Measurements from ENCODE around the gene SUB1.

DNA sequence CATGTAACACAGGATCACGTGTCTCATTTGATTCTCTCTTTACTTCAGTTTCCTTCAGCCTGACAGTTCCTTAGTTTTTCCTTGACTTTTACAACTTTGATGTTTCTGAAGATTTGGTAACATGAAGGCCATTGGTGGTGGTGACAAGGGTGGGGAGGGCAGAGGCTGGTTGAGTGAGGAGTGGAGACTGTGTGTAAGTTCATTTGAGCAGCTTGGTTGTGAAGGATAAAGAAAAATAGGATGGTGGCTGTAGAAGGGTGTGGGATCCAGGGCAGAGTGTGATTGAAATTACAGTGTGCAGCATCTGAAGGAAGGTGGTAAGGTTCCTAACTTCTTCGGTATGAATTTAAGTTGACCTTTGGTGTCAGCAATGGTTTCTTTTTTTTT lies 20.4 kb downstream of the SUB1 start:
- TF ChIP-seq, protein P1, sequence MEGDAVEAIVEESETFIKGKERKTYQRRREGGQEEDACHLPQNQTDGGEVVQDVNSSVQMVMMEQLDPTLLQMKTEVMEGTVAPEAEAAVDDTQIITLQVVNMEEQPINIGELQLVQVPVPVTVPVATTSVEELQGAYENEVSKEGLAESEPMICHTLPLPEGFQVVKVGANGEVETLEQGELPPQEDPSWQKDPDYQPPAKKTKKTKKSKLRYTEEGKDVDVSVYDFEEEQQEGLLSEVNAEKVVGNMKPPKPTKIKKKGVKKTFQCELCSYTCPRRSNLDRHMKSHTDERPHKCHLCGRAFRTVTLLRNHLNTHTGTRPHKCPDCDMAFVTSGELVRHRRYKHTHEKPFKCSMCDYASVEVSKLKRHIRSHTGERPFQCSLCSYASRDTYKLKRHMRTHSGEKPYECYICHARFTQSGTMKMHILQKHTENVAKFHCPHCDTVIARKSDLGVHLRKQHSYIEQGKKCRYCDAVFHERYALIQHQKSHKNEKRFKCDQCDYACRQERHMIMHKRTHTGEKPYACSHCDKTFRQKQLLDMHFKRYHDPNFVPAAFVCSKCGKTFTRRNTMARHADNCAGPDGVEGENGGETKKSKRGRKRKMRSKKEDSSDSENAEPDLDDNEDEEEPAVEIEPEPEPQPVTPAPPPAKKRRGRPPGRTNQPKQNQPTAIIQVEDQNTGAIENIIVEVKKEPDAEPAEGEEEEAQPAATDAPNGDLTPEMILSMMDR (IDR thresholded peaks at IDR 0.05) = no peak
- TF ChIP-seq ZFX (IDR thresholded peaks at IDR 0.05; ENCODE audit: borderline replicate concordance) = no peak

Measured in 22Rv1 (cell line).